B cell (primary cell): ENCODE data around the gene ELOVL1. TPM values are rescaled to one million over a fixed set of nuclear protein-coding genes. Genes with fewer than 3 reads are reported as not detected.
A peak's percentile ranks its signal among the peaks of the same experiment; 100 is the strongest.

Source experiments
- ATAC-seq: fragments of 200-7000 bp; cut with Tn5 transposase; one replicate; pipeline ENCODE4 v1.10.0; 2021; ENCODE audit warnings: low read depth, mild to moderate bottlenecking, moderate number of reproducible peaks, moderate library complexity
- CTCF ChIA-PET: fragments of 350-600 bp; sonication (Branson Sonifier 250); formaldehyde crosslinking; loops from one replicate; lab custom pipeline; 2021; ENCODE audit warnings: antibody characterized with exemption, inconsistent platforms; lab: Charles Lee
- POLR2A ChIA-PET: fragments of 350-600 bp; sonication (Branson Sonifier 250); formaldehyde crosslinking; loops from one replicate; lab custom pipeline; 2021; ENCODE audit warnings: antibody characterized with exemption; lab: Charles Lee
- DNase-seq: peaks from one replicate; pipeline ENCODE4 v3.0.0; 2013
- H2AFZ ChIP-seq: 2 replicates; pipeline ENCODE4 v1.6.1; 2012; ENCODE audit warnings: mild to moderate bottlenecking, low read depth, low read length; ENCODE audit not compliant: insufficient read depth, poor library complexity, severe bottlenecking
- H3K27ac ChIP-seq, 2 donors: 1 replicate in 1 of 2; 2 replicates in 1 of 2; pipeline ENCODE4 v1.5.1; 2012 to 2013; ENCODE audit warnings: low read length in 2 of 2, mild to moderate bottlenecking in 2 of 2, moderate library complexity in 1 of 2
- H3K27me3 ChIP-seq, 4 experiments: fragments of 200-600 bp in 1 of 4; sonication (generic) in 1 of 4; replicated peaks in 1 of 4; 1 replicate in 2 of 4; 2 replicates in 2 of 4; pipeline versions ENCODE4 v1.6.1 to v1.7.0; 2013 to 2016; ENCODE audit warnings: low read length in 3 of 4, mild to moderate bottlenecking in 2 of 4, mixed read lengths in 1 of 4, moderate library complexity in 1 of 4; ENCODE audit not compliant: insufficient read depth in 4 of 4, control insufficient read depth in 3 of 4; ENCODE audit errors: control extremely low read depth in 1 of 4
- H3K36me3 ChIP-seq, 2 experiments: replicated peaks in 1 of 2; 1 replicate in 1 of 2; 2 replicates in 1 of 2; pipeline versions ENCODE4 v1.6.1 to v1.7.1; 2013; ENCODE audit warnings: low read length in 1 of 2; ENCODE audit not compliant: insufficient read depth in 2 of 2, control insufficient read depth in 1 of 2; ENCODE audit errors: control extremely low read depth in 1 of 2, extremely low read depth in 1 of 2
- H3K4me1 ChIP-seq, 2 donors: fragments of 200-600 bp in 1 of 2; sonication (generic) in 1 of 2; 1 replicate in 1 of 2; 2 replicates in 1 of 2; pipeline versions ENCODE4 v1.5.1 to v1.6.1; 2013 to 2017; ENCODE audit warnings: low read length in 2 of 2; ENCODE audit not compliant: control insufficient read depth in 2 of 2, insufficient read depth in 2 of 2
- H3K4me2 ChIP-seq: replicated peaks from 2 replicates; pipeline ENCODE3; 2012; ENCODE audit warnings: mild to moderate bottlenecking, low read depth, low read length; ENCODE audit not compliant: poor library complexity, severe bottlenecking
- H3K4me3 ChIP-seq, 5 experiments: fragments of 200-600 bp in 1 of 5; sonication (generic) in 1 of 5; 1 replicate in 3 of 5; 2 replicates in 2 of 5; pipeline versions ENCODE4 v1.5.1 to v1.7.0; 2011 to 2016; ENCODE audit warnings: low read length in 4 of 5, mild to moderate bottlenecking in 4 of 5, low read depth in 2 of 5, control low read depth in 1 of 5, moderate library complexity in 1 of 5; ENCODE audit not compliant: insufficient read depth in 1 of 5; ENCODE audit errors: control extremely low read depth in 1 of 5, extremely low read depth in 1 of 5
- H3K79me2 ChIP-seq: fragments of 200-600 bp; sonication (generic); one replicate; pipeline ENCODE4 v1.6.0; 2016; ENCODE audit warnings: low read length; ENCODE audit not compliant: control insufficient read depth, insufficient read depth
- H3K9ac ChIP-seq: fragments of 200-600 bp; sonication (generic); 2 replicates; pipeline ENCODE4 v1.6.1; 2017; ENCODE audit warnings: mild to moderate bottlenecking, low read length, moderate library complexity
- H3K9me3 ChIP-seq, 3 donors: one replicate each; pipeline versions ENCODE4 v1.6.1 to v1.7.1; 2013; ENCODE audit warnings: low read length in 2 of 3; ENCODE audit not compliant: control insufficient read depth in 2 of 3, insufficient read depth in 1 of 3; ENCODE audit errors: control extremely low read depth in 1 of 3
- H4K20me1 ChIP-seq: 2 replicates; pipeline ENCODE4 v1.6.0; 2012; ENCODE audit warnings: mild to moderate bottlenecking, low read length; ENCODE audit not compliant: insufficient read depth, control insufficient read depth, poor library complexity, severe bottlenecking
- H3K27ac Mint-ChIP-seq: one replicate; pipeline ENCODE4 v1.8.0; 2021; ENCODE audit warnings: mixed read lengths
- H3K27me3 Mint-ChIP-seq: one replicate; pipeline ENCODE4 v1.8.0; 2021; ENCODE audit warnings: mixed read lengths
- H3K4me1 Mint-ChIP-seq: one replicate; pipeline ENCODE4 v1.8.0; 2021; ENCODE audit warnings: mixed read lengths
- H3K4me3 Mint-ChIP-seq: one replicate; pipeline ENCODE4 v1.8.0; 2021; ENCODE audit warnings: mixed read lengths
- H3K9me3 Mint-ChIP-seq: one replicate; pipeline ENCODE4 v1.8.0; 2022; ENCODE audit warnings: mixed read lengths; ENCODE audit not compliant: insufficient read depth
- CTCF ChIP-seq: fragments of 200-600 bp; IDR thresholded peaks from one replicate; pipeline ENCODE4 v1.8.0; 2022; ENCODE audit warnings: antibody characterized with exemption, mild to moderate bottlenecking
- EZH2 ChIP-seq: IDR thresholded peaks from 2 replicates; pipeline ENCODE4 v1.6.1; 2012; ENCODE audit warnings: borderline replicate concordance, low read depth, mild to moderate bottlenecking, moderate library complexity, low read length; ENCODE audit not compliant: insufficient read depth, poor library complexity, severe bottlenecking
- WGBS: methylation state at CpG from one replicate; pipeline ENCODE4 v1.1.5; 2013; ENCODE audit warnings: missing lambda C conversion rate; ENCODE audit not compliant: insufficient coverage; 5-methylcytosine and 5-hydroxymethylcytosine counted together
- intact Hi-C: fragments of 100-400 bp; cut with micrococcal nuclease; formaldehyde crosslinking; loops from one replicate; pipeline ENCODE4 v1.10.0; 2022
- polyA plus RNA-seq: library from polyadenylated mRNA; depleted of rRNA; stranded (reverse); fragments of >200 nt; gene quantifications from 2 replicates; pipeline ENCODE4 v1.2.3, GENCODE V29; 2012
- total RNA-seq, 2 donors: library from RNA; stranded (reverse); fragments of 120-200 nt in 1 of 2; gene quantifications; 1 replicate in 1 of 2; 2 replicates in 1 of 2; pipeline versions ENCODE4 v1.2.3 to v1.2.4, GENCODE V29; 2013 to 2022

Gene ELOVL1
- total and polyA plus RNA-seq, 2 donors (not counting 1 experiment from before 2014, with no cell fraction given): 65.4 to 78.8 TPM

DNA sequence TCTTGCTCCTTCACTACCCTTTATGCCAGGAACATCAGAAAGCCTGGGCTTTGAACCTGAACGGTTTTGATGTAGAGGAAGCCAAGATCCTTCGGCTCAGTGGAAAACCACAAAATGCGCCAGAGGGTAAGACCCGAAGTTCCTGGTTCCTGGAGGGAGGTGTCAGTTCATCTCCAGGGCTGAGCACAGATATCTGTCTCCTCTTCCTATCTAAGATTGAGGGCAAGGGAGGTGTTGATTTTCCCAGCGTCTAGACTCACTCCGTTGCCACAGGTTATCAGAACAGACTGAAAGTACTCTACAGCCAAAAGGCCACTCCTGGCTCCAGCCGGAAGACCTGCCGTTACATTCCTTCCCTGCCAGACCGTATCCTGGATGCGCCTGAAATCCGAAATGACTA is 8.1 kb downstream of the ELOVL1 start:
- H3K4me1 ChIP-seq: peaks cover 9 to 15% of the 10 kb centered on the region in 2 donors
- 62% methylated on average over 8 of the region's 11 CpGs for whole genome bisulfite sequencing
- ChIA-PET POLR2A (interaction anchor here (3.5 kb wide), 1 partner anchor 8 kb away, joined by 34 read pairs; the partner anchor contains the start of gene ELOVL1), CTCF (interaction anchor here (0.7 to 1.0 kb wide), 2 partner anchors 55 to 133 kb away, joined by 3 read pairs; no protein-coding TSS in a partner anchor)
- H3K79me2 ChIP-seq: peaks cover 7% of the 10 kb centered on the region
- no peak overlapping the region for H3K4me2 ChIP-seq
- ATAC-seq (no peak), DNase-seq (no peak)
- TF ChIP-seq EZH2 (no peak), CTCF (no peak)
- peak overlapping the region; percentile 89 for H3K4me3 Mint-ChIP-seq
- no peak overlapping the region for H3K9ac ChIP-seq
- H3K9me3 Mint-ChIP-seq: no peaks in the 10 kb centered on the region
- H3K27me3 Mint-ChIP-seq: no peaks in the 10 kb centered on the region
- H3K27me3 ChIP-seq: no peaks in the 10 kb centered on the region
- no peak overlapping the region for H3K4me3 ChIP-seq
- H3K36me3 ChIP-seq: peaks cover 0 to 27% of the 10 kb centered on the region in 2 experiments
- H3K27ac Mint-ChIP-seq: peak overlapping the region; percentile 22
- H3K9me3 ChIP-seq: no peaks in the 10 kb centered on the region
- peaks cover 3% of the 10 kb centered on the region for H4K20me1 ChIP-seq
- peaks cover 18% of the 10 kb centered on the region for H3K4me1 Mint-ChIP-seq
- H3K27ac ChIP-seq: no peak overlapping the region
- intact Hi-C loops: loop anchor here (2.0 to 10.0 kb wide), 4 partner anchors 95 to 702 kb away; partner anchors contain the start of genes PPIH, SLC2A1 and ZNF691
- H2AFZ ChIP-seq: no peak overlapping the region
